Stimulated activated CD4-positive, alpha-beta T cell treated with anti-CD3 and anti-CD28 coated beads, Interleukin-1b, Interleukin-23, amount 100 ng/mL, for 48 hours (primary cell): ENCODE results near the gene CFAP46.
"Not testable (repeated sequence)": the region's sequence is repeated elsewhere in the genome, so short reads cannot be mapped to it uniquely, and the experiment has no call there.

Source experiments
- DNase-seq: peaks from one replicate; pipeline ENCODE4 v3.0.0-alpha.2; 2020

Gene CFAP46

DNA sequence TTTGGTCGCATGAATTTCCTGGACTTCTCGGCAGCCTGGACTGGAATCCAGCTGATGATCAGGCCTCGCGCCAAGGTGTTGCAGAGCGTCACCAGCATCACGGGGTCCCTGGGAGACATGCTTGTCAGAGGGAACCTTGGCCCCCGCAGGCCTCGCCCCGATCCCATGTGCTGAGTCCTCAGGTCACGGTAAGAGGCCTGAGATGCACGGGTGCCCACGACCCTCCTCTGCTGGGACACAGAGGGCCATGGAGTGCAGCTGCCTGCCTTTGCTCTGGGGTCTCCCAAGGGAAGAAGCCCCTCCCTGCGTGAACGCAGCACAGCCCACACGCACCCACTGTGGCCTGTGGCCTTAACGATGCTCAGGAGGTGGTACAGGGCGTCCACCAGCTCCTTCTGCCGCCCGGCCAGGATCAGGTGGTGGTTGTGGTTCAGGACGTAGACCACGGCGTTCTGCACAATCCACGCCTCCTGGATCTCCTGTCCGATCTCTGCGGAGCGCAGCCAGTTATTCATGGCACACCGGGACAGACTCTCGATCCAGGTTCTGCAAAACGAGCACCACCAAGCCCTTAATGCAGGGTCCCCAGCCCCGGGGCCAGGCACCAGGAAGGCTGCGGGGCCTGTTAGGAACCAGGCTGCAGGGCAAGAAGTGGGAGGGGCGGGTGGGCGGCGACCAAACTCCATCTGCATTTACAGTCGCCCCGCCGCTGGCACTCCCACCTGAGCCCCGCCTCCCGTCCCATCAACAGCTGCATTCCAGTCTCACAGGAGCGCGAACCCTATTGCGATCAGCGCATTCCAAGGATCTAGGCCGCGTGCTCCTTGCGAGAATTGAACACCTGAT is 29.4 kb downstream of the CFAP46 start:
- DNase-seq = no peak

DNA sequence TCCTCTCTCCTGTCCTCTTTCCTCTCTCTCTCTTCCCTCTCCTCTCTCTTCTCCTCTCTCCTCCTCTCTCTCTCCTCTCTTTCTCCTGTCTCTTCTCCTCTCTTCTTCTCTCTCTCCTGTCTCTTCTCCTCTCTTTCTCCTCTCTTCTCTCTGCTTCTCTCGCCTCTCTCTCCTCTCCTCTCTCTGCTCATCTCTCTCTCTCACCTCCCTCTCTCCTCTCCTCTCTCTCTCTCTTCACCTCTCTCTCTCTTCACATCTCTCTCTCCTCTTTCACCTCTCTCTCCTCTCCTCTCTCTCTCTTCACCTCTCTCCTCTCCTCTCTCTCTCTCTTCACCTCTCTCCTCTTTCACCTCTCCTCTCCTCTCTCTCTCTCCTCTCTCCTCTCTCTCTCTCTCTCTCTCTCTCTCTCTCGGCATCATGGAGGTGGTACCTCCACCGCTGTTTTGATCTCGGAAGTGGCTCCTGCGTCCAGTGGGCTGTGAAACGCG is 30.1 kb downstream of the CFAP46 start:
- DNase-seq = no peak

GRCh38 chr10:132911786-132912097 is 30.6 kb downstream of the CFAP46 start:
- no peak for DNase-seq

GRCh38 chr10:132910901-132911785 is 31.2 kb downstream of the CFAP46 start:
- no peak for DNase-seq

GRCh38 chr10:132910186-132910880 is 32.0 kb downstream of the CFAP46 start:
- no peak for DNase-seq

- no peak for DNase-seq
These were observed 32.8 kb downstream of the CFAP46 start for GRCh38 chr10:132909491-132910071.

GRCh38 chr10:132908621-132909295 is 33.6 kb downstream of the CFAP46 start:
- no peak for DNase-seq

DNA sequence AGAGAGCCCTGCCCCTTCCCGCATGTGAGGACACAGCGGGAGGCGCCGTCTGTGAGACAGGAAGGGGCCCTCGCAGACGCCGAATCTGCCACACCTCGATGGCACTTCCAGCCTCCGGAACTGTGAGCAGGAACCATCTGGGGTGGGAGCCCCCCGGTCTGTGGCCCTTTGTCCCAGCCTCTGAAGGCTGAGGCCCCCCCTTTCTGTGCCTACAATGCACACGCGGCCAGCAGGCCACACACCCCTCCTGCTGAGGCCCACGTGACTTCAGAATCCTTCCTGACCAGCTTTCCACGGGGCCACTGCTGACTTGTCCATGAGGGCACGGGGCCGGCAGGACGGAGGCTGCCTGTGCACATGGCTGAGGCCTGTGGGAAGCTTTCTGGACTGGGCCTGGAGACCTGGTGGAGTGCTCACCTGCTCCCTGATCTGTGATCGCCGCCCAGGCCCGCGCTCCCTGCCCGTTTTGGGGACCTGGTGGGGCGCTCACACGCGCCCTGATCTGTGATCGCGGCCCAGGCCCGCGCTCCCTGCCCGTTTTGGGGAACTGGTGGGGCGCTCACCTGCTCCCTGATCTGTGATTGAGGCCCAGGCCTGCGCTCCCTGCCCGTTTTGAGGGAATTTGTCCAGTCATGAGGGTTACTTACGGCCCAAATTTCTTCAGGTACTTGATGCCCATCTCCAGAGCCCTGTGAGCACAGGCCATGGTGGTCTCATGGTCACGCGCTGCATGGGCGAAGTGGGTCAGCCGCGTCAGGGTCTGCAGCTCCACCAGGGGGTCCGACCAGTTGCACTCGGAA is 34.3 kb downstream of the CFAP46 start:
- DNase-seq = no peak

GRCh38 chr10:132906836-132907235 is 35.5 kb downstream of the CFAP46 start:
- no peak for DNase-seq

- no peak for DNase-seq
These were observed 36.3 kb downstream of the CFAP46 start for GRCh38 chr10:132906106-132906505.

- DNase-seq = no peak
These were observed 36.7 kb downstream of the CFAP46 start for GRCh38 chr10:132905661-132906060.

- peak; percentile 25 for DNase-seq
These were observed 37.3 kb downstream of the CFAP46 start for GRCh38 chr10:132904814-132905649.

DNA sequence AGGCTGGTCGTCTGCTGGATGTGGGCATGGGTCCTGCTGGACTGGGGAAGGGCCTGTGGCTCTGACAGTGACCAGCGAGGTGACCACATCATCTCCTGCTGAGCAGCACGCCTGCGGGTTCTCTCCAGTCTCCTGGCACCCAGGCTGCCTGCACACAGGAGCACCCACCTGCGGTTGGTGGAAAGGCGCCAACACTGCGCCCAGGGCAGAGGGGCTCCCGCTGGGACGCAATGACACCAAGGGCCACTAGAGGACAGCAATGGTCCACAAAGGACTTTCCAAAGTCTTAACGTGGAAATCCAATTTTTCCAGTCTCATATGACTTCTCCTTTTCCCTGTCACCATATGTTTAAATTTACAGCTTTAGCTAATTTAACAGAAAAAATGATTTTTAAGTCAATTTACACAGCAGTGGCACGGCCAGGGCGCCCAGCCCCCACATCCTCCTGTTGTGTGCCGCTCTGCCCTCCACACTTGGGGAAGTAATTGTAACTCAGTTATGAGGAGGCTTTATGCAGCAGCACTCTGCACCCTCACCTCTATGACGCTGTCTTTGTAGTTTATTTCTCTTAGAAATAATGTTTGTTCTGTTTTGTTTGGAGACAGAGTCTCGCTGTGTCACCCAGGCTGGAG is 38.1 kb downstream of the CFAP46 start:
- peak; percentile 31 for DNase-seq

DNA sequence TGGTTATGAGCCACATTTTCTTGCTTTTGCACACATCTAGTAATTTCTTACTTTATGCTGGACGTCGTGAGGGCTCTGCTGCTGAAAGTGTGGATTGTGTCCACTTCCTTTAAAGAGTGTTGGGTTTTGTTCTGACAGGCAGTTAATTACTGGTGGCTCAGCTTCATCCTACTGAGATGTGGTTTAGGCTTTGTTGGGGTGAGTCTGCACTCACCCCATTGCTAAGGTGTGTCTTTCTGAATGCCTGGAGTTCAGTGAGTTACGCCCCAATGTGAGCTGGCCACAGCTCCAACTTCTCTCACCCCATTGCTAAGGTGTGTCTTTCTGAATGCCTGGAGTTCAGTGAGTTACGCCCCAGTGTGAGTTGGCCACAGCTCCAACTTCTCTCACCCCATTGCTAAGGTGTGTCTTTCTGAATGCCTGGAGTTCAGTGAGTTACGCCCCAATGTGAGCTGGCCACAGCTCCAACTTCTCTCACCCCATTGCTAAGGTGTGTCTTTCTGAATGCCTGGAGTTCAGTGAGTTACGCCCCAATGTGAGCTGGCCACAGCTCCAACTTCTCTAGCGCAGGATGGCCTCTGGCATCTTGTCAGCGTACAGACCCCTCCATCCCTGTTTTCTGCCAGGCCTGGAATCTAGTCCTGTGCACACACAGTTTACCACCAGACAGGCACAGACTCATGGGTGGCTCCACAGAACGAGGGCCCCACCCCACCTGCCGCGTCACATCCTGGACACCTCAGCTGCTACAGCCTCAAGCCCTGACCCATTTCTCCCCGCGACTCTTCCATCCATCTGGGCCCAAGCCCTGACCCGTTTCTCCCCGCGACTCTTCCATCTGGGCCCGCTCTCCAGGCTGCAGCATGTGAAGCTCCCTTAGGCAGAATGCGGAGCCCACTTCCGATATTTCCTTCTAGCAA is 39.5 kb downstream of the CFAP46 start:
- not testable (repeated sequence) for DNase-seq

DNA sequence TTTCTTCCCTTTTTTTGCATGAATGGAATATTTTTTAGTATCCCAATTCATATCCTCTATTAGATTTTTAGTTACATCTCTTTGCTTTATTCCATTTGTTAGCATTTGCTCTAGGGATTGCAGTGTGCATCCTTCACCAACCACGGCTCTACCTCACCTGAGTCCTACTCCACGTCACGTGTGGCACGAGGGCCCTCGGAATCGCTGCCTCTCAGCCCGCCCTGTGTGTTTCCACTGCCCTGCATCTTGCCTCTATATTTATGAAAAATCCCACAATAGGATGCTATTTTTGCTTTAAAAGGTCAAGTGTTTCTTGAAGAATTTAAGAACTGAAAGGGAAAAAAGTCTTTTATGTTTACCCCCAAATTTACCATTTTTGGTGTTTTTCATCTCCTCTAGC is 41.0 kb downstream of the CFAP46 start:
- no peak for DNase-seq

GRCh38 chr10:132900211-132900756 is 42.1 kb downstream of the CFAP46 start:
- DNase-seq = no peak

DNA sequence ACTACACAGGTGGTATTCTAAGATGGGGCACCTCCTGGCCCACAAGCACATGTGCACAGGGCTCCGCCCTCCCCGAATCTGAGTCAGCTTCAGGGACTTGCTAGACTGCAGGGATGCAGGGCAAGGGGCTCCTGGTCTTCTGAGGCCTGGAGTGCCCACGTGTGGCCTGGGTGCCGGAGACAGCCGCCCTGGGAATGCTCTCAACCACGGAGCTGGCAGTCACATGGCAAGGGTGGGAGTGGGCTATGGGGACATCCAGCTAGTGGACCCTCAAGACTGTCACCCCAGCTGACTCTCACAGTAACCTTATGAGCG is 42.7 kb downstream of the CFAP46 start:
- DNase-seq = no peak

DNA sequence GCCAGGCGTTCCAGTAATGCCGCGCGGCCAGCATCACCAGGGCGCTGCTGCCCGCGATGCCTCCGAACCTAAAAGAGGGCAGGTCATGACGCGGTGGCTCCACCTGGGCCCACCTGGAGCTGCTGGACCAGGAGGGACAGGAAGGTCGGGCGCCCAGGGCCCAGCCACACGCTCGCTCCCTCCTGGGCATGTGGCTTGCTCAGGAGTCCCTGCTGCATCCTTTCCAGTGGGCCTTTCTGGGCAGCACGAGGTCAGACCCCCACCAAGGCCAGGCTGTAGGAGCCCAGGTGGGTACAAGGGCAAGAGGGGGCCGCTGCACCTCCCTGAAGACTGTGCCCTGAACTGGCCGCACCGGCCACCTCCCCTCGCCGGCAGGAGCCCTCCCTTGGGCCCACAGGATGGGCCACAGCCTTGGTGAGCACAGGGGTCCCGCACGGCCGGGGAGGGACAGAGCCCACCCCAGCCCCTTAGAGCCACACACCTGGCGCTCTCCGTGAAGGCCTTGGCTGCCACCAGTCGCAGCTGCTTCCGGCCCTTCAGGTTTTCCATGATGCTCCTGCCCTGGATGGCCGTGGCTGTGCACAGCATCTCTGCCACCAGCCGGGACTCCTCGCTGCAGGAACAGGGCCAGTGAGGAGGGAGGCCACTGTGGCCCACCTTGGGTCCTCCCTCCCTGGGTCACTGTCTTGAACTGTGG is 43.2 kb downstream of the CFAP46 start:
- no peak for DNase-seq
